ENCODE measurements around the gene PPP1R12B.
"Not testable (repeated sequence)": the region's sequence is repeated elsewhere in the genome, so short reads cannot be mapped to it uniquely, and the experiment has no call there.

PPP1R12B gene

GRCh38 chr1:202540014-202540413 is 191.5 kb downstream of the PPP1R12B start:
- DNase-seq = no peak

GRCh38 chr1:202540448-202540847 is 191.9 kb downstream of the PPP1R12B start:
- no peak for DNase-seq

- DNase-seq = not testable (repeated sequence)
Measured at GRCh38 chr1:202540858-202541257, 192.4 kb downstream of the PPP1R12B start.

GRCh38 chr1:202542415-202542814 is 193.9 kb downstream of the PPP1R12B start:
- DNase-seq = not testable (repeated sequence)

GRCh38 chr1:202543537-202543936 is 195.0 kb downstream of the PPP1R12B start:
- not testable (repeated sequence) for DNase-seq

GRCh38 chr1:202544766-202545449 is 196.4 kb downstream of the PPP1R12B start:
- DNase-seq = not testable (repeated sequence)

GRCh38 chr1:202545647-202546303 is 197.3 kb downstream of the PPP1R12B start:
- not testable (repeated sequence) for DNase-seq

GRCh38 chr1:202546377-202546776 is 197.9 kb downstream of the PPP1R12B start:
- not testable (repeated sequence) for DNase-seq

GRCh38 chr1:202546796-202547195 is 198.3 kb downstream of the PPP1R12B start:
- not testable (repeated sequence) for DNase-seq

GRCh38 chr1:202547215-202547614 is 198.7 kb downstream of the PPP1R12B start:
- no peak for DNase-seq

GRCh38 chr1:202550088-202550487 is 201.6 kb downstream of the PPP1R12B start:
- DNase-seq = not testable (repeated sequence)

- peak; percentile 9 for DNase-seq
Measured at GRCh38 chr1:202551683-202552082, 203.2 kb downstream of the PPP1R12B start.

- not testable (repeated sequence) for DNase-seq
Measured at GRCh38 chr1:202552615-202553014, 204.1 kb downstream of the PPP1R12B start.

GRCh38 chr1:202553078-202553477 is 204.6 kb downstream of the PPP1R12B start:
- DNase-seq = not testable (repeated sequence)

- no peak for DNase-seq
Measured at GRCh38 chr1:202553560-202554038, 205.1 kb downstream of the PPP1R12B start.

GRCh38 chr1:202554619-202555018 is 206.1 kb downstream of the PPP1R12B start:
- DNase-seq = not testable (repeated sequence)

- DNase-seq = not testable (repeated sequence)
Measured at GRCh38 chr1:202556037-202556436, 207.5 kb downstream of the PPP1R12B start.

GRCh38 chr1:202557662-202558061 is 209.2 kb downstream of the PPP1R12B start:
- DNase-seq = not testable (repeated sequence)

GRCh38 chr1:202561240-202561639 is 212.7 kb downstream of the PPP1R12B start:
- DNase-seq = no peak

- no peak for DNase-seq
Measured at GRCh38 chr1:202561726-202562443, 213.4 kb downstream of the PPP1R12B start.

GRCh38 chr1:202562444-202563060 is 214.1 kb downstream of the PPP1R12B start:
- DNase-seq = no peak

- DNase-seq = no peak
Measured at GRCh38 chr1:202563818-202564217, 215.3 kb downstream of the PPP1R12B start.

GRCh38 chr1:202564958-202565495 is 216.5 kb downstream of the PPP1R12B start:
- no peak for DNase-seq

All from NCI-H1105 (cell line).